ENCODE measurements around the gene SCAMP2.

The SCAMP2 gene

DNA sequence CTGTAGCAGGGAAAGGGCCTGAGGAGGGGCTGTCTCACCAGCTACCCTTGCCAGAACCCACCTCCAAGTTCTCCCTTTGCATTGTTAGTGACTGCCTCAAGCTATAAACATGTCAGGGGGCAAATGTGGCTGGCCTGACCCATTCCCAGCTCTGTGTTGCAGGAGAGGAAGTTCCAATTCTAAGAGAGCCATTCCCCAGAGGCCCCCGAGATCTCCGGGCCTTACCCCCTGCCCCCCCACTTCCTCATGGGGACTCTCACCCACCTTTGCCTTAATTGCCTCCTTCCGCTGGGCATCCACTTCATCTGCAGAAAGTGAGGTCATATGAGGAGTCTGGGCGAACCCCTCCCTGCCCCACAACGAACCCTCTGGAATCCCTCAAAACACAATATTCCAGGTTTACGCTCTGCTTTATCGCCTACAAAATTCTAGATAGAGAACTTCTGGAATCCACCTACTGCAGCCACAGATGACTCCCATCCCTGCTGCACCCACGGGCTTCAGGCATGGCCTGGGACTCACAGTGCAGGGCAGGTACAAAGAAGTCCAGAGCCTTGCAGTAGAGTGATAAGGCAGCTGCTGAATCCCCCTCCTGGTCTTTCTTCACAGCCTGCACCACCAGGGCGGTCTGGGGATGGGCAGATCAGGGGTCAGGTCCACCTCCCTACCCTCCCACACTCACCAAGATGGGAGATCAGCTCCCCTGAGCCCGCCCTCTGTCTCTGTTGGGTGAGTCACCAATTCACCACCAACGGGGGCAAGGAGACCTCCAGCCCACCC lies 34.2 kb downstream of the SCAMP2 start:
- no peak for DNase-seq (ENCODE audit: low read depth in 2 of 2)

DNA sequence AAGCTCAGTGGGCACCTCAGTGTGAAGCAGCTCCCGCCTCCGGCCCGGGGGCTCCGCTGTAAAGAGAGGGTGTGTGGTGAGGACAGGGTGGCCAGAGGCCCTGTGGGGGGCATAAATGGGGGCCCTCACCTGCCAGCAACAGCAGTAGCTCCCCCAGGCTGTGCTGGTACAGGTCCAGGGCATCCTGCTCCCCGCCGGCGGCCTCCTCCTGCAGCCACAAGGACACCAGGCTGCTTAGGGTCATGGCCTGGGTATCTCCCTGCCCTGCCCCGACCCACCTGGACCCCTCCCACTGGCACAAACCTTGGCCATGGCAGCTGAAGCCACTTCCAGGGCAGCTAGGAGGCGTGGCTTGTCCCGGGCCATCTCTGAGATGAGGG lies 35.0 kb downstream of the SCAMP2 start:
- no peak for DNase-seq (ENCODE audit: low read depth in 2 of 2)

DNA sequence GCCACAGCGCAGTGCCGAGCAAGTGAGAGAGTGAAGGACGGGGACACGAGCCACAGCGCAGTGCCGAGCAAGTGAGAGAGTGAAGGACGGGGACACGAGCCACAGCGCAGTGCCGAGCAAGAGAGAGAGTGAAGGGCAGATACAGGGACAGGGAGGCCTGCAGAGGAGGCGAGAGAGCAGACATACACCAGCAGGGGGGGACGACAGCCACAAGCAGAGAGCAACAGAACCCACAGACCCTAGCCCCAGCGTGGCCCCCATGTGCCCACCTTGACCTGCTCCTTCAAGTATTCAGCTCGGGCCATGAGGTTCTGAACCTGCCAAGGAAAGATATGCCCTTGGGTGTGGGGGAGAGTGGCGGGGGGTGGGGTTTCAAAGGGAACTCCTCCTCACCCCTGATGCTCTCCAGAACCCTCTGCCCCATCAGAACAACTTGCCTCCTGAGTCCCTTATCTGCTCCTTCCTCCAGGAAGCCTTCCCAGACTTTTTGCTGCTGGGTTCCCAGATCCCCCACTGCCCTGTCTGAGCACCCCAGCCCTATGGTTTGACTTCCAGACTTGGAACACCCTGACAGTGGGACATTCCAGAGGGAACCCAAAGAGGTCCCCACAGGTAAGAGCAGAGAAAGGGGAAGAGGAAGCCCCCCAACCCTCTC lies 35.6 kb downstream of the SCAMP2 start:
- no peak for DNase-seq (ENCODE audit: low read depth in 2 of 2)

GRCh38 chr15:74836846-74837245 lies 36.3 kb downstream of the SCAMP2 start:
- no peak for DNase-seq (ENCODE audit: low read depth in 2 of 2)

- DNase-seq (ENCODE audit: low read depth in 2 of 2) = no peak
Measured at GRCh38 chr15:74835312-74835823, 37.8 kb downstream of the SCAMP2 start.

DNA sequence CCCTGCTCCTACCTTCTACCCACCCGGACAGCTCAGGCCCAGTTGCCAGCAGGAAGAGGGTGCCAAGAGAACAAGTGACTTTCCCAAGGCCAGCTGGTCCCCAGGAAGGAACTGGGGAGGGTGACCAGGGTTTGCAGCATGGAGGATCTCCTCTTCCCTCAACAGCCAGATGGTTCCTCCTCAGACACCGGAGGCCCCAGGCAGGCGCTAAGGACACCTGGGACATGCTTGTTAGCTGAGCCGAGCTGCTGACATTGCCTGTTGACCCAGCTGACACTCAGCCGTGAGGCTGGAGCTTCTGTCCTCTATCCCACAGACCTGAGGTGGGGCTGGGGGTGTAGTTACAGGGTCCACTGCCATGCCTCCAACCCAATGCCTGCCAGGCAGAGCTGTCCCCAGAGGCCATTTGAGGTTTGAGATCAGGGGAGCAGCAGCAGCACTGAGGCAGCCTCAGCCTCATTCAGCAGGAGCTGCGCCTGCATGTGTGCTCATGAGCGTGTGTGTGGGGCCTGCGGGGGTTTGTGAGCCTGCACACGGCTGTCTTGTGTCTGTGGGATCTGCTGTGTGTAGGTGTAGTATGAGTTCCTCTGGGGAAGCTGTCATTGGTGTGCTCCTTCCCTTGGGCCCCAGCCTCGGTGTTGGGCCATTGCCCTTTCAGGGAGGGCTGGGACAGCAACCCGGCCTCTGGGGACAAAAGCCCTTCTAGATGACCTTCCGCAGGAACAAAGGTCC lies 39.6 kb downstream of the SCAMP2 start:
- no peak for DNase-seq (ENCODE audit: low read depth in 2 of 2)

- no peak for DNase-seq (ENCODE audit: low read depth in 2 of 2)
Measured at GRCh38 chr15:74832826-74833225, 40.3 kb downstream of the SCAMP2 start.

DNA sequence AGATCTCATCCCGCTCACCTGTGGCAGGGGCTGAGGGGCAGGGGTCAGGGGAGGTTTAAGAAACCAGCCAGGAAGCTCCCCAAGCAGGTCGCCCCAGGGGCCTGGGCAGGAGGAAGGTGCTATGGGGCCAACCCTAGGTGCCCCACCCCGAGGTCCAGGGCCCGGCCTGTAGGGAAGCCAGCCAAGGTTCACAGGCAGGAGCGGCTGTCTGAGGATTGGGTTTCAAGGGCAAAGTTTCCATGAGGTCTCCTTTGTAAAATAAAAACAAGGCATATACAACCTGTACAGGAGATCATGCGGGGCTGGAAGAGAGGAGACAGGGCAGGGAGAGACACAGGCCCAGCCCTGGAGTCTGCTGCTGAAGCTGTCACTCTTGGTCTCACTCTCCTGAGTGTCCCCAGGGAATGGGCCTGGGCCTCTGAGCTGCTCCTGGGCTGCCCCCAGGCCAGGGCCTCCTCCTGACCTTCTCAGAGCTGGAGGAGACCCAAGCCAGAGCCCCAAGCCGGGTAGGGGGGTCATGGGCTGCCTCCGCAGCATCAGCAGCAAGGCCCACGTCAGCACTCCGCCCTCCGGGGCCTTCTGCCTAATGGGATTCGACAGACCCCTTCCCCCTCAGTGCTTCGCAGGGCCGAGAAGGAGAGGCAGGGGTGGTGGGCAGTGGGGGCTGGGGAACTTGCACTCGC lies 41.2 kb downstream of the SCAMP2 start:
- DNase-seq (ENCODE audit: low read depth in 2 of 2) = no peak

DNA sequence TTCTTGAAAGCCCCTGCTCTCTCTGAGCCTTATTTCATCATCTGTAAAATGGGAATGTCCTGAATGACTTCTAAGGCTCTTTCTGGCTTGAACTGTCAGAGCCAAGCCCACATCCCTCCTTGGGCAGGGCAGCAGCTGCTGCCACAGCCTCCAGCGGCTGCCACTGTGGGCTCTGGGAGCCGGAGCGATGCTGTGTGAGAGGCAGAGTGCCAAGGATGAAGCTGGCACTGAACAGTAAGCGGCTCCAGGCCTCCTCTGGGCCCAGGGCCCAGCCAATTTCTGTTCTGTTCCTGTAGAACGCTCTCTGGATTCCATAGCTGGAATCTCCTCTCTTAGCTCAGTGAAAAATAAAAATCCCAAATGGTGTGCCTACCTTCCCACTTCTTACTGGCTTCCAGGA lies 42.3 kb downstream of the SCAMP2 start:
- DNase-seq (ENCODE audit: low read depth in 2 of 2) = no peak

GRCh38 chr15:74829991-74830390 lies 43.2 kb downstream of the SCAMP2 start:
- DNase-seq (ENCODE audit: low read depth in 2 of 2) = no peak

DNA sequence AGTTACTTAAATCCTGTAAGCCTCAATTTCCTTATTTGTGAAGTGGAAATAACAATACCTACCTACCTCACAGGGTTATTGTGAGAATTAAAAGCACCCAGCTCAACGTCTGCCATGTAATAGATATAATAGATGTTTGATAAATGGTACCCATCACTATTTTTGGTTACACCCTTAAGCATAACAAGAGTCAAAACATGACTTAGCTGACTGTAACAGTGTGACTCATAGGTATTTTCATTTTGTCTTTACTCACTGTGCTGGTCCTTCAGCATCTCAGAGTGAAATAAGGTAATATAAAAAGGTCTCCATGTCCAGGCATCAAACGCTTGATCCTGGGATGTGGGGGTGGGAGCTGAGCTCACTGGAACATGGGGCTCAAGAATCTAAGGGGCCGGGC lies 43.7 kb downstream of the SCAMP2 start:
- DNase-seq (ENCODE audit: low read depth in 2 of 2) = no peak

GRCh38 chr15:74828835-74829234 lies 44.3 kb downstream of the SCAMP2 start:
- no peak for DNase-seq (ENCODE audit: low read depth in 2 of 2)

GRCh38 chr15:74827614-74828013 lies 45.6 kb downstream of the SCAMP2 start:
- DNase-seq (ENCODE audit: low read depth in 2 of 2) = no peak

DNA sequence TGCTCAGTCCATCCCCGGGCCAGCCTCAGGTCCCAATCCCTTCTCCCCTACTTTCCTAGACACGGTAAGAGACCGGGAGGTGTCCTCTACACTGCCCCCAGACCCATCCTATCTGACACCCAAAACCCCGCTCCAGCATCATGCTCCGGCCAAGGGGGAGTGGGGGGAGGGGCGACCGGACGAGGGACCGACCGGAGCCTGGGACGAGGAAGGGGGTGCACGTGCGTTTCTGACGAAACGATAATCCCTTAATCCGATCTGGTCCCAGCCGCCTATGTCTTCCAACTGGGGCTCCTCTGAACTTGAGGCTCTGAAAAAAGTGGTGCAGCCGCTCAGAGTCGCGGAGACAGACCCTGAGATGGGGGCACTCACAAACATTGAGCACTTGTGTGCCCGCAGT lies 46.2 kb downstream of the SCAMP2 start:
- DNase-seq (ENCODE audit: low read depth in 2 of 2) = no peak

DNA sequence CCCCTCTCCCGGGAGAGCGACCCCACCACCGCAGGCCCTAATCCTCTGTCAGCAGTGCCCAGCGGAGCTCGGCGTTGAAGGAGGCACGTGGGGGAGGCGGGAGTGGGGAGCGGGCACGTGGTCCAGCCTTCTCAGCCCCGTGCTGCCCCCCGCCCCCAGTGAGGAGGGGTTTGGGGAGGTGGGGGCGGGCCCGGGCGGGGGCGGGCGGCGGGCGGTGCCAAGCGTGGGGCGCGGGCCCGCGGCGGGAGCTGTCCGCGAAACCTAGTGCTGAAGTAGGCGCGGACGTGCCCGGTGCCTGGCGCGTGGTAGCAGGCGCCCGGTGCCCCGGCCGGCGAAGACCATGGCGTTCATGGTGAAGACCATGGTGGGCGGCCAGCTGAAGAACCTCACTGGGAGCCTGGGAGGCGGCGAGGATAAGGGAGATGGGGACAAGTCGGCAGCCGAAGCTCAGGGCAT lies 46.8 kb downstream of the SCAMP2 start, which contains the start of gene CPLX3:
Gene CPLX3 (plus strand): TSS at position 264 of the 456 bp plus-strand sequence. CDS start 77 bp downstream, at position 341.
- DNase-seq (ENCODE audit: low read depth in 2 of 2) = no peak

GRCh38 chr15:74825866-74826265 lies 47.3 kb downstream of the SCAMP2 start:
- no peak for DNase-seq (ENCODE audit: low read depth in 2 of 2)

DNA sequence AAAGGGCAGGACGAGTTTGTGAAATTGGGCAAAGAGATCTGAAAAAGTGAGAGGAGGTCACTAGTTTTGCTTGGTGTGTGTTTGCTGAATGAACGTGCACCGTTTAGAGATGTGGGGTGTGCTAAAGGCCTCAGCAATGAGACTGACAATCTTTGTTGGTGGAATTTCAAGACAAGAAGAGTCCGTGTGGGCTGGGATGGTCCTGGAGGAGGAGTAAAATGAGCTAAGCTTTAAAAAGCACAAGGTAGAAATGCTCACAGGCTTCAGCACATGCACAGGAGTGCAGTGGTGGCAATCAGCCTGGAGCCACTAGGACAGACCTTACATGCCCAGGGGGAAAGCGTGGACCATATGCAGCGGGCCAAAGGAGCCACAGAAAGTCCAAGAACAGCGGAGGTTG lies 48.2 kb downstream of the SCAMP2 start:
- DNase-seq (ENCODE audit: low read depth in 2 of 2) = no peak

- no peak for DNase-seq (ENCODE audit: low read depth in 2 of 2)
Measured at GRCh38 chr15:74823324-74823723, 49.8 kb downstream of the SCAMP2 start.

DNA sequence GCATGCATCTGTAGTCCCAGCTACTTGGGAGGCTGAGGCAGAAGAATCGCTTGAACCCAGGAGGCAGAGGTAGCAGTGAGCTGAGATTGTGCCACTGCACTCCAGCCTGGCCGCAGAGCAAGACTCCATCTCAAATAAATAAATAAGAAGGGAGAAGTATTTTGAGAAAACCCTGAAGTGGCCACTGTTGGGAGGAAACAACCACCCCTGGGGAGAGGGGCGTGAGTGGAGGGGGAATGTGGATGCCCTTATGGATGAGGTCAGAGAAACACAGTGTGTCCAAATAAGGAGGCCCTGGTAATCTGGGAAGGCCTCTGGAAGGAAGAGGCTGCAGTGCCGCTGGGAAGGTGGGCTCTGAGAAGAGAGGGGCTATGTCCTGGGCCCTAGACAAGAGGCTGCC lies 50.9 kb downstream of the SCAMP2 start:
- no peak for DNase-seq (ENCODE audit: low read depth in 2 of 2)

DNA sequence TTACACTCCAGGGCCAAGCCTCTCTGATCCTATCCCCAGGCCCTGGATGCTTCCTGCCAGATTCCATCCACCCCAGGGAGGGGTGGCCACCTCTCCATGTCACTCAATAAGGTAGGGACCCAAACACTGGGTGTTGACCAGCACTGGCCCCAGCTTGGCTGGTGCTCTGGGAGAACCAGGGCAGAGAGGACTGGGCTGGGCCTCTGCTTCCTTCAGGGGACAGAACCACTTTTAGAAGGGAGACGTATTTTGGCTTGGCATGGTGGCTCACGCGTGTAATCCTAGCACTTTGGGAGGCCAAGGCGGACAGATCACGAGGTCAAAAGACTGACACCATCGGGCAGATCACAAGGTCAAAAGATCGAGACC lies 51.4 kb downstream of the SCAMP2 start:
- no peak for DNase-seq (ENCODE audit: low read depth in 2 of 2)

- no peak for DNase-seq (ENCODE audit: low read depth in 2 of 2)
Measured at GRCh38 chr15:74821091-74821789, 51.9 kb downstream of the SCAMP2 start.
